HUES64 (cell line): Measurements from ENCODE around the gene TIAL1.

Source experiments
- H3K27ac ChIP-seq: 2 replicates; pipeline ENCODE4 v1.7.0; 2013; ENCODE audit warnings: low read depth, low read length, inconsistent platforms
- H3K27me3 ChIP-seq: 2 replicates; pipeline ENCODE4 v1.6.1; 2013; ENCODE audit warnings: mild to moderate bottlenecking, low read length; ENCODE audit not compliant: insufficient read depth
- H3K36me3 ChIP-seq: 2 replicates; pipeline ENCODE4 v1.6.1; 2013; ENCODE audit warnings: mild to moderate bottlenecking, low read length; ENCODE audit not compliant: insufficient read depth
- H3K4me1 ChIP-seq: 2 replicates; pipeline ENCODE4 v1.6.1; 2013; ENCODE audit warnings: mild to moderate bottlenecking, low read length, moderate library complexity; ENCODE audit not compliant: insufficient read depth
- H3K4me3 ChIP-seq: 2 replicates; pipeline ENCODE4 v1.5.1; 2013; ENCODE audit warnings: mild to moderate bottlenecking, low read length, moderate library complexity
- H3K9ac ChIP-seq: 2 replicates; pipeline ENCODE4 v1.6.1; 2013; ENCODE audit warnings: mild to moderate bottlenecking, low read depth, low read length
- H3K9me3 ChIP-seq: 2 replicates; pipeline ENCODE4 v1.6.1; 2013; ENCODE audit warnings: low read depth, low read length; ENCODE audit not compliant: insufficient read depth
- WGBS: fragments of 150-250, 120-280 bp; methylation state at CpG from one replicate; pipeline ENCODE4 v1.1.7; 2013; ENCODE audit warnings: missing lambda C conversion rate; 5-methylcytosine and 5-hydroxymethylcytosine counted together

TIAL1 gene

GRCh38 chr10:119524720-119525070, 72.1 kb downstream of the TIAL1 start:
- Histone ChIP-seq H3K4me1 (peaks cover 7% of the 10 kb centered on the region; the same call in 1 of the 2 replicates), H3K36me3 (no peaks in the 10 kb centered on the region), H3K9ac (no peak overlapping the region), H3K27ac (no peak overlapping the region), H3K4me3 (no peak overlapping the region), H3K27me3 (no peaks in the 10 kb centered on the region), H3K9me3 (no peaks in the 10 kb centered on the region)
- 95% methylated on average over 13 of the region's 13 CpGs for WGBS

GRCh38 chr10:119523895-119524719, 72.7 kb downstream of the TIAL1 start:
- WGBS = 93% methylated on average over 19 of the region's 19 CpGs
- Histone ChIP-seq H3K27ac (no peak overlapping the region), H3K36me3 (no peaks in the 10 kb centered on the region)

More at GRCh38 chr10:119523895-119524719, 72.7 kb downstream of the TIAL1 start:
- Histone ChIP-seq H3K4me1 (peaks cover 8% of the 10 kb centered on the region; the same call in 1 of the 2 replicates), H3K27me3 (no peaks in the 10 kb centered on the region), H3K4me3 (no peak overlapping the region), H3K9ac (no peak overlapping the region), H3K9me3 (no peaks in the 10 kb centered on the region)
